ENCODE results near the gene SLC13A1. TPM values are rescaled to one million over a fixed set of nuclear protein-coding genes. Genes with fewer than 3 reads are reported as not detected.

Gene SLC13A1
- total and polyA plus RNA-seq, 9 donors = 0.10 to 0.24 TPM; not detected in 7

DNA sequence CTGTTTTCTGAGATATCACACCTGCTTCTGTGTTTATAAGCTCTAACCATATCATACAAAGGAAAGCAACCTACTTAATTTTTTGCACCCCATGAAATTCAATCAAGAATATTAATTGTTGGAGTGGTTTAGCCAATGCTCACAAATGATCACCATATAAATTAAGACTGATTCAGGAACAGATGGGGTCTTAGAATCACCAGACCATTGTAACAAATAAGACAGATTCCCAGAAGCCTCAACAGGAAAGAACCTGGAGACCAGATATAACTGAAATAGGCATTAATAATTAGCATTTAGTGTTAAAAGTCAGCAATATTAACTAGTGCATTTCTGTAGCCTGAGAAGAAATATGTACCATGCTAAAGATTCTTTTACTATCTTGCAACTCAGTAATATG is 73.6 kb downstream of the SLC13A1 start:
- Histone ChIP-seq H3K27me3 (no peaks in the 10 kb centered on the region), H3K4me1 (ENCODE audit: insufficient read depth) (no peaks in the 10 kb centered on the region), H3K27ac (no peak overlapping the region), H3K9me3 (no peaks in the 10 kb centered on the region), H3K4me3 (no peak overlapping the region), H3K36me3 (no peaks in the 10 kb centered on the region)
- DNase-seq = no peak
- intact Hi-C loops (cut with DNase I) = no loop called here
- TF ChIP-seq CTCF (IDR thresholded peaks at IDR 0.05) = no peak
- no peak for TF ChIP-seq POLR2A (IDR thresholded peaks at IDR 0.05)
- TF ChIP-seq EP300 (IDR thresholded peaks at IDR 0.05) = no peak

GRCh38 chr7:123125231-123125630 is 74.5 kb downstream of the SLC13A1 start:
- TF ChIP-seq EP300 (IDR thresholded peaks at IDR 0.05) = no peak
- no peak for TF ChIP-seq POLR2A (IDR thresholded peaks at IDR 0.05)
- TF ChIP-seq CTCF (IDR thresholded peaks at IDR 0.05) = no peak
- intact Hi-C loops (cut with DNase I) = no loop called here
- 82 to 86% (median 85%) methylated on average over 3 of the region's 3 CpGs for WGBS, 3 donors
- no peaks in the 10 kb centered on the region for H3K36me3 ChIP-seq
- no peak for DNase-seq
- no peak overlapping the region for H3K4me3 ChIP-seq
- no peaks in the 10 kb centered on the region for H3K4me1 ChIP-seq (ENCODE audit: insufficient read depth)
- H3K27ac ChIP-seq = no peak overlapping the region
- H3K27me3 ChIP-seq = no peaks in the 10 kb centered on the region
- H3K9me3 ChIP-seq = no peaks in the 10 kb centered on the region

DNA sequence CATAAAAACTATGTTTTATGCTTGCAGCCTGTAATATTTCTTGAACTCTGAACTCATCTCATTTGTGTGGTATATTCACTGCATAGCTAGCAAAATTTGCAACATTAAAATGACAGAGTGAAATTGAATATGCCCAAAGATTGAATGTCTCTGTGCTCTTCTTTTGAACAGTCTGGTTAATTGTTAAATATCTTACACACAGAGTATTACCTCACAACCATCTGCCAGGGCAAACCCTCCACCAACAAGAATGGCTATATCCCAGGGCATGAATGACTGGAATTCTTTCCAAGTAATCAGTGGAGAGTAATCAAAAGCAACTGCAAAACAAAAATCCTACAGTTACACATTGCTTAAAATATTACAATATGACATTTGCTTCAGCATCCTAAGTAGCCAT is 76.9 kb downstream of the SLC13A1 start:
- H3K27ac ChIP-seq = no peak overlapping the region
- no peak overlapping the region for H3K4me3 ChIP-seq
- TF ChIP-seq EP300 (IDR thresholded peaks at IDR 0.05) (no peak), CTCF (IDR thresholded peaks at IDR 0.05) (no peak), POLR2A (IDR thresholded peaks at IDR 0.05) (no peak)
- H3K27me3 ChIP-seq = no peaks in the 10 kb centered on the region
- H3K4me1 ChIP-seq (ENCODE audit: insufficient read depth) = no peaks in the 10 kb centered on the region
- intact Hi-C loops (cut with DNase I) = no loop called here
- DNase-seq = no peak
- H3K9me3 ChIP-seq = no peaks in the 10 kb centered on the region
- H3K36me3 ChIP-seq = no peaks in the 10 kb centered on the region

GRCh38 chr7:123120286-123120685 is 79.5 kb downstream of the SLC13A1 start:
- TF ChIP-seq EP300 (IDR thresholded peaks at IDR 0.05) = no peak
- TF ChIP-seq CTCF (IDR thresholded peaks at IDR 0.05) = no peak
- no peak for TF ChIP-seq POLR2A (IDR thresholded peaks at IDR 0.05)
- no peaks in the 10 kb centered on the region for H3K9me3 ChIP-seq
- H3K4me1 ChIP-seq (ENCODE audit: insufficient read depth) = no peaks in the 10 kb centered on the region
- DNase-seq = no peak
- intact Hi-C loops (cut with DNase I) = no loop called here
- no peaks in the 10 kb centered on the region for H3K36me3 ChIP-seq
- no peaks in the 10 kb centered on the region for H3K27me3 ChIP-seq
- no peak overlapping the region for H3K27ac ChIP-seq
- no peak overlapping the region for H3K4me3 ChIP-seq

DNA sequence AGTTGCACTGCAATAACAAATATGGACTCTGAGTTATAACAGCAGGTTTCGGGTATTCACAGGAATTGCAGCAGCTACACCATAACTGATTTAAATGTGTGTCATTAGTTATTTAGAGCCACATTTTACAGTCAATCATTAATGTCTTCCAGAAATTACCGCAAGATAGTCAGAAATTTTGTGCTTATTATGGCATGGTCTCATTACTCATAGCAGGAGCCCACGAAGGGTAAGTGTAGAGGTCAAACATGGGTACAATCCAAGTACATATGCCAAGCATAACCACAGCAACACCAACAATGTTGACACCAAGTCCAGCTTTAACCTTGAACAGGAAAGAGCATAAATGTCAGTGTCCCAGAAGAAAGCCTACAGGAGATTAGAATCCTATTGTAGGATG is 84.4 kb downstream of the SLC13A1 start:
- TF ChIP-seq EP300 (IDR thresholded peaks at IDR 0.05) (no peak), POLR2A (IDR thresholded peaks at IDR 0.05) (no peak), CTCF (IDR thresholded peaks at IDR 0.05) (no peak)
- 78 to 88% (median 80%) methylated on average over 3 of the region's 3 CpGs for WGBS, 3 donors

More for the DNA sequence above, 84.4 kb downstream of the SLC13A1 start:
- H3K27me3 ChIP-seq = no peaks in the 10 kb centered on the region
- H3K4me3 ChIP-seq = no peak overlapping the region
- no peak for DNase-seq
- intact Hi-C loops (cut with DNase I) = no loop called here
- H3K4me1 ChIP-seq (ENCODE audit: insufficient read depth) = no peaks in the 10 kb centered on the region
- no peaks in the 10 kb centered on the region for H3K9me3 ChIP-seq
- H3K27ac ChIP-seq = no peak overlapping the region
- H3K36me3 ChIP-seq = no peaks in the 10 kb centered on the region
